HUES64 (cell line): ENCODE measurements around the gene SNED1.

Experiments
- H3K27ac ChIP-seq: 2 replicates; pipeline ENCODE4 v1.7.0; 2013; ENCODE audit warnings: low read depth, low read length, inconsistent platforms
- H3K27me3 ChIP-seq: 2 replicates; pipeline ENCODE4 v1.6.1; 2013; ENCODE audit warnings: mild to moderate bottlenecking, low read length; ENCODE audit not compliant: insufficient read depth
- H3K36me3 ChIP-seq: 2 replicates; pipeline ENCODE4 v1.6.1; 2013; ENCODE audit warnings: mild to moderate bottlenecking, low read length; ENCODE audit not compliant: insufficient read depth
- H3K4me1 ChIP-seq: 2 replicates; pipeline ENCODE4 v1.6.1; 2013; ENCODE audit warnings: mild to moderate bottlenecking, low read length, moderate library complexity; ENCODE audit not compliant: insufficient read depth
- H3K4me3 ChIP-seq: 2 replicates; pipeline ENCODE4 v1.5.1; 2013; ENCODE audit warnings: mild to moderate bottlenecking, low read length, moderate library complexity
- H3K9ac ChIP-seq: 2 replicates; pipeline ENCODE4 v1.6.1; 2013; ENCODE audit warnings: mild to moderate bottlenecking, low read depth, low read length
- H3K9me3 ChIP-seq: 2 replicates; pipeline ENCODE4 v1.6.1; 2013; ENCODE audit warnings: low read depth, low read length; ENCODE audit not compliant: insufficient read depth
- WGBS: fragments of 150-250, 120-280 bp; methylation state at CpG from one replicate; pipeline ENCODE4 v1.1.7; 2013; ENCODE audit warnings: missing lambda C conversion rate; 5-methylcytosine and 5-hydroxymethylcytosine counted together

The SNED1 gene

DNA sequence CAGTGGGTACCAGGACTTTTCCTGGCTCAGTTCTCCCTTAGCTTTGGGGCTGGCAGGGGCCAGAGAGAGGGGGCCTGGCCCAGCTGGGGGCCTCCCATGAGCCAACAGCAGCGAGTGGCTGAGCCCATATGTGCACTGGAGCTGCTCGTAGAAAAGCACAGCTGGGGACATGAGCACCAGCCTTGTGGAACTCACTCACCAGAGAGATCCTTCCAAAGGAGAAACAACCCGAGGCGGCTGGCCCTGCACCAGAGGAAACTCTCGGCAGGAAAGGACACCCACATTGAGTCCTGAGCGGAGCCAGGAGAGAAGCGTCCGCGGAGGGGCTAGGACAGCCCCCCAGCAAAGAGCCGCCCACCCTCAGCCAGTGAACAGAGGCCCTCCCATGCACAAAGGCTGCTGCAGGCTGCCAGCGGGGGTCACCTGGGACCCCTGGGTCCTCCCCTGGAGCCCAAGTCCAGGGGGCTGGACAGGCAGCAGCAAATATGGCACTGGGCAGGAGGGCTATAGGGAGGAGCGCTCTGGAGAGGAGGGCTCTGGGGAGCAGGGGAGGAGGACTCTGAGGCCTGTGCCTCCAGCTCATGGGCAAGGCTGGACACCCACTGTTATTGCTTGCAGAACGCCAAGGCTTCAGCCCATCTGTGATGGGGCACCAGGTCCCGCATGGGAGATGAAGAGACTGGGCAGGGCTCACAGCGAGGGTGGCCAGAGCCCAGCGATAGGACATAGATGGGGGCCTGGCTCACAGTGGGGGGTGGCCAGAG is 42.1 kb upstream of the SNED1 start:
- WGBS: 88% methylated on average over 16 of the region's 16 CpGs
- Histone ChIP-seq H3K27me3 (no peaks in the 10 kb centered on the region; the same call in 1 of the 2 replicates), H3K9ac (no peak overlapping the region), H3K9me3 (no peaks in the 10 kb centered on the region), H3K4me1 (peaks cover 12% of the 10 kb centered on the region), H3K36me3 (no peaks in the 10 kb centered on the region), H3K27ac (no peak overlapping the region), H3K4me3 (no peak overlapping the region)

DNA sequence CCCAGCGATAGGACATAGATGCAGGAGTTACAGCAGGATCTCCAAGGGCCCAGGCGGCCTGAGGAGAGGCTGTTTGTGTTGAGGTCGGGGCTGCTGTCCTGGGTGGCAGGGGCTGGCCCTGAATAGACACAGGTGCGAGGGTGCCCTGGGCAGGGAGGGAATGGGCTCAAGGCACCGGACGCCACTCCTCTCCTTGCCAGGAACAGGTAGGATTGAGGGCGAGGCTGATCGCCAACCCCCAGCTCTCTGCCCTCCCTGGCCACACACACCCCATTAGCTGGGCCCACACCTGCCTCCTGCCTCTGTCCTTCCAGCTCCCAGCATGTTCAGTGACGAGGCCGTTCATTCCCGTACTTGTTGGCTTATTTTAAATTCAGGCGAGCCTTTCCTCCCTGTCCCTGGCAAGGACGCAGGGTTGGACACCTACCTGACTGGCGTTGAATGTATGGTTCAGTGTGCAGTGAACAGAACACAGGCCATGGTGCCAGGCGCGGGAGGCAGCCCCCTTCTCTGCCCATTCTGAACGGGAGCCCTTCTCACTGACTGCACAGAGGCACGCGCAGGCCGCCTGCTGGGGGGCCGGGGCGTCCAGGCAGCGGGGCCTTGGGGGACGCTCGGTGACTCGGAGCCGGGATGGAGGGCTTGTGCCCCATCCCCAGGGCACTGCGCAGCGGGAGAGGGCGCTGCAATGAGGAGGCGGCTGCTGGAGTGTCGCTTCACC is 41.3 kb upstream of the SNED1 start:
- no peaks in the 10 kb centered on the region; the same call in 1 of the 2 replicates for H3K27me3 ChIP-seq
- no peaks in the 10 kb centered on the region for H3K9me3 ChIP-seq
- no peak overlapping the region for H3K4me3 ChIP-seq
- no peaks in the 10 kb centered on the region for H3K36me3 ChIP-seq
- peaks cover 12% of the 10 kb centered on the region for H3K4me1 ChIP-seq
- WGBS: 92% methylated on average over 32 of the region's 32 CpGs
- H3K27ac ChIP-seq: no peak overlapping the region
- no peak overlapping the region for H3K9ac ChIP-seq

- 90% methylated on average over 17 of the region's 17 CpGs for WGBS
- Histone ChIP-seq H3K4me1 (peaks cover 12% of the 10 kb centered on the region), H3K9ac (no peak overlapping the region)
These were observed 40.6 kb upstream of the SNED1 start for GRCh38 chr2:240957656-240958365.

GRCh38 chr2:240958366-240959213 is 39.8 kb upstream of the SNED1 start:
- Histone ChIP-seq H3K9ac (no peak overlapping the region), H3K9me3 (no peaks in the 10 kb centered on the region), H3K36me3 (no peaks in the 10 kb centered on the region), H3K4me3 (no peak overlapping the region), H3K4me1 (peaks cover 12% of the 10 kb centered on the region), H3K27ac (no peak overlapping the region), H3K27me3 (no peaks in the 10 kb centered on the region; the same call in 1 of the 2 replicates)
- 93% methylated on average over 19 of the region's 19 CpGs for WGBS

More at GRCh38 chr2:240957656-240958365, 40.6 kb upstream of the SNED1 start:
- Histone ChIP-seq H3K9me3 (no peaks in the 10 kb centered on the region), H3K27ac (no peak overlapping the region), H3K36me3 (no peaks in the 10 kb centered on the region), H3K4me3 (no peak overlapping the region), H3K27me3 (no peaks in the 10 kb centered on the region; the same call in 1 of the 2 replicates)

GRCh38 chr2:240959214-240959940 is 39.0 kb upstream of the SNED1 start:
- Histone ChIP-seq H3K36me3 (no peaks in the 10 kb centered on the region), H3K4me3 (no peak overlapping the region), H3K4me1 (peaks cover 9% of the 10 kb centered on the region), H3K9me3 (no peaks in the 10 kb centered on the region), H3K27ac (no peak overlapping the region), H3K27me3 (no peaks in the 10 kb centered on the region; the same call in 1 of the 2 replicates), H3K9ac (no peak overlapping the region)
- WGBS: 95% methylated on average over 15 of the region's 15 CpGs

DNA sequence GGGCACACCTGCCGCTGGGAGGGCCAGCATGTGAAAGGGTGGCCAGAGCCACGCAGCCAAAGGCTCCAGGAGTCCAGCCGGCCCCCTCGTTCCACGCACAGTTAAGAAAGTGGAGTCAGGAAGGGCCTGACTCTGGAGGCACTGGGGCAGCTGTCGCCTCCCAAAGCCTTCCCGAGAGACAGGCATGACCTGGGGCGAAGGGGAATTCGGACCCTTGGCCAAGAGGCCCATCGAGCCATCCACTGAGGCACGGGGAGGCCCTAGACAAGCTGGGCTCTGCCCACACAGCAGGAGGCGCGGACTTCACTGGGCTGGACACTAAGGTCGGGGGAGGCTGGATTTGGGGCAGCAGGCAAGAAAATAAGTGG is 38.5 kb upstream of the SNED1 start:
- Histone ChIP-seq H3K4me1 (peaks cover 4% of the 10 kb centered on the region), H3K9me3 (no peaks in the 10 kb centered on the region), H3K27me3 (no peaks in the 10 kb centered on the region; the same call in 1 of the 2 replicates), H3K36me3 (no peaks in the 10 kb centered on the region), H3K27ac (no peak overlapping the region), H3K9ac (no peak overlapping the region), H3K4me3 (no peak overlapping the region)
- WGBS: 92% methylated on average over 14 of the region's 14 CpGs

DNA sequence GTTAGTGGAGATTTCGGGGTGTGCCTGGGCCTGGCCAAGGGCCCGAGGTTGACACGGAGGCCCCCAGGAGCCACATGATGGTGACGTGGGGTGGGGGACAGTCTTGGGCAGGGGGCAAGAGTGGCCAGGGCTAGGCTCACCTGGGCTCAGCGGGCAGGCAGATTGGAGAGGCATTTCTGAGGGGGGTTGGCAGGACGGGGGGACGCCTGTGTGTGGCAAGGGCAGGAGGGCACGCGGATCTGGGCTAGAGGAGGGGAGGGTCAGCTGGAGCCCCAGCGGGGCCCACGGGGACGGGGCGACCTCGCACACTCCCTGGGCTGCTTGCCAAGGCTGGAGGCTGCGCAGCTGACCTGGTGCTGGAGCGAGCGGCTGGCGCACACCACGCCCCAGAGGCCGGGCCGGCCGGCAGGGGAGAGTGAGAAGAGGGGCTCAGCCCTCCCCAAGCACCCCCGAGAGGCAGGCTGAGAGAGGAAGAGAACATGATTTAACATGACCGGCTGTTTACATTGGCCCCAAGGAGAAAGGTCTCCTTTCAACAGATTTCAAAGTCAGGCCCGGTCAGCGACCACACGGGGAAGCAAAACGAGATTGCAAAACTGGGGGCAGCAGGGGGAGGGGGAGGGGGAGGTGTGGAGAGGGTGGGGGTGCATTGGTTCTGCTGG is 38.0 kb upstream of the SNED1 start:
- Histone ChIP-seq H3K27ac (no peak overlapping the region), H3K27me3 (no peaks in the 10 kb centered on the region; the same call in 1 of the 2 replicates), H3K4me3 (no peak overlapping the region), H3K36me3 (no peaks in the 10 kb centered on the region), H3K9me3 (no peaks in the 10 kb centered on the region), H3K9ac (no peak overlapping the region), H3K4me1 (no peaks in the 10 kb centered on the region; the same call in 1 of the 2 replicates)
- WGBS: 79% methylated on average over 28 of the region's 28 CpGs

DNA sequence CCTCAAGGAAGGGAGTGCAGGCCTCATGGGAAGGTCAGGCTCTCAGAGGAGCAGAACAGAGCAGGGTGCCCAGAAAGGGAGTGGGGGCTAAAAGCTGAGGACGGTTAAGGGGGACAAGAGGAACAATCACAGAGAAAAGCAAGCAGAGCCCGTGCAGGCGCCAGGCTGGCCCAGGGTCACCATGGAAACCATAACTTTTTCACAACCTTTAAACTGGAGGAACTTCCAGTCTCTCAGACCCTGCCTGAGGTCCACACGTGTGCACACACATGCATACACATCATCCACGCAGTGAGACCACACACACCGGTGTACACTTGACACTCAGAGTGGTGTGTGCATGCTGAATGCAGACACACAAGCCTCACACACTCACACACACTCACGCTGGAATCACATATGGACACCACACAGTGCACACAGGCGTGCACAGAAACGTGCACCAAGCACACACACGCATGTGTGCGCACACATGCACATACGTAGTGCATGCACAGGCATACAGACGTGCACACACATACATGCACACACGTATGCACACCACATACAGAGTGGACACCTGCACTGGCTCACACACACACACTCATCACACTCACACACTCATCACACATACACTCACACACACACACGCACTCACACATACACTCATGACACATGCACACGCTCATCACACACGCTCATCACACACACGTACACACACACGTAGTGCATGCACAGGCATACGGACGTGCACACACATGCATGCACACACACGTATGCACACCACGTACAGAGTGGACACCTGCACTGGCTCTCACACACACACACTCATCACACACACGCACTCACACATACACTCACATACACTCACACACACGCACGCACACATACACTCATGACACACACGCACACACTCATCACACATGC is 37.2 kb upstream of the SNED1 start:
- Histone ChIP-seq H3K9me3 (no peaks in the 10 kb centered on the region), H3K4me3 (no peak overlapping the region), H3K36me3 (no peaks in the 10 kb centered on the region), H3K27me3 (no peaks in the 10 kb centered on the region; the same call in 1 of the 2 replicates), H3K9ac (no peak overlapping the region), H3K27ac (no peak overlapping the region), H3K4me1 (no peaks in the 10 kb centered on the region; the same call in 1 of the 2 replicates)
- 91% methylated on average over 27 of the region's 27 CpGs for WGBS

GRCh38 chr2:240961910-240962299 is 36.5 kb upstream of the SNED1 start:
- Histone ChIP-seq H3K4me1 (no peaks in the 10 kb centered on the region; the same call in 1 of the 2 replicates), H3K9ac (no peak overlapping the region), H3K27ac (no peak overlapping the region; the same call in 1 of the 2 replicates), H3K27me3 (no peaks in the 10 kb centered on the region; the same call in 1 of the 2 replicates), H3K9me3 (no peaks in the 10 kb centered on the region), H3K36me3 (no peaks in the 10 kb centered on the region), H3K4me3 (no peak overlapping the region)
- 81% methylated on average over 12 of the region's 12 CpGs for WGBS
